HG02610 (cell line): Measurements from ENCODE around the gene TMEM92.
"Not testable (repeated sequence)": the region's sequence is repeated elsewhere in the genome, so short reads cannot be mapped to it uniquely, and the experiment has no call there.

Experiments used
- ATAC-seq: cut with Tn5 transposase; IDR thresholded peaks from one replicate; pipeline ENCODE4 v1.9.1; 2021; ENCODE audit warnings: mild to moderate bottlenecking, moderate library complexity; ENCODE audit not compliant: unreplicated experiment

The TMEM92 gene

GRCh38 chr17:50273654-50274040 lies 619 bp upstream of the TMEM92 start:
- no peak for ATAC-seq

- ATAC-seq: no peak
Measured at GRCh38 chr17:50274897-50275221, 593 bp downstream of the TMEM92 start.

GRCh38 chr17:50275279-50275678 lies 1.0 kb downstream of the TMEM92 start:
- ATAC-seq: no peak

- no peak for ATAC-seq
Measured at GRCh38 chr17:50276588-50277356, 2.5 kb downstream of the TMEM92 start.

DNA sequence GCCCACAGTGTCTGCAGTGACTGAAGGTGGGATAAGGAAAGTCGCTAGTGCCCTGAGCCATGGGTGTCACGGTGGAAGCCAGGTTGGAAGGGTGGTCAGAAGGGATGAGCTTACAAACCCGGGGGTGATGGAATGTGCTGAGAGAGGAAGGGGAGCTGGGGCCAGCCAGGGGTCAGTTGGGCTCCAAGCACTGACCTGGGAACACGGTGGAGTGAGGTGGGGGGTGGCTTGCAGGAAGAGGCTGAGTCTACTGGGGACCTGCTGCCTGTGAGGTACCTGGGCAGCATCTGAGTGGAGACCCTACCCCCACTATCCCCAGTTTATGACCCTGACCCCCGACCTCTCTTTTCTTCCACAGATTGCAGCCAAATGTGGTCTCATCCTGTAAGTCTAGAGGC lies 3.1 kb downstream of the TMEM92 start:
- ATAC-seq: no peak

DNA sequence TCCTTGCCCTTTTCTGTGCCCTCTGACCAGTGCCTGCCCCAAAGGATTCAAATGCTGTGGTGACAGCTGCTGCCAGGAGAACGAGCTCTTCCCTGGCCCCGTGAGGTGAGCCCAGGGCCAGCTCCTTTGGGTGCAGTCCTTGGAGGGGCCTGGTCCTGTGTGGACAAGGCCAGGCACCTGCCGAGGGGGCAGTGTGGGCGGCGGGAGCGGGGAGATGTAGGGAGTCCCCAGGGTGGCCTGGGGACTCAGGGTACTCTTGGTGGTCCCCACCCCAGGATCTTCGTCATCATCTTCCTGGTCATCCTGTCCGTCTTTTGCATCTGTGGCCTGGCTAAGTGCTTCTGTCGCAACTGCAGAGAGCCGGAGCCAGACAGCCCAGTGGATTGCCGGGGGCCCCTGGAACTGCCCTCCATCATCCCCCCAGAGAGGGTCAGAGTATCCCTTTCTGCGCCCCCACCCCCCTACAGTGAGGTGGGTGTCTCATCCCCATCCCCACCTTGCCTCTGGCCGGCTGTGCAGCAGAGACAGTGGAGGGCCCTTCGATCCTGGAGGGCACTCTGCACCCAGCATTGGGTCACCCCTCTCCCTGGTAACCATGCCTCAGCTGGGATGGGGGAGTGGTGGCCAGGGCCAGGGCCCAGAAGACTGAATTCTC lies 4.4 kb downstream of the TMEM92 start:
- ATAC-seq: no peak

GRCh38 chr17:50279181-50279526 lies 4.9 kb downstream of the TMEM92 start:
- ATAC-seq: no peak

- ATAC-seq: no peak
Measured at GRCh38 chr17:50279639-50280038, 5.4 kb downstream of the TMEM92 start.

DNA sequence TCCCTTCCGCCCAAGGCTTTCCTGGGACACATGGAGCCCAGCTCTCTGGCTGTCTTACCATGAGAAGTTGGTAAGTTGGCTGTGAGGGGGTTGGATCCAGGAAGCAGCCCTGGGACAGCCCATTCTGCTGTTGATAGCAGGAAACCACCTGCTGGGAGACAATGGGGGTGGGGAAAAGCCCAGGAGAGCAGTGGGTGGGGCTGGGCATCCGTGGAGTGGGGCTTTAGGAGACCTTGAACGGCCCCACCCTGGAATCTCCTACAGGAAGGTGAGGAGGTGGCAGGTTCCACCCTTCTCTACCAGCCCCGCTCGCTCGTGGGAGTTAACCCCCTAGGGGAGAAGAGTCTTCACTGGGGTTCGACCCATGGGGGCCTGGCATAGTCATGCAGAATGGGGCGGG lies 5.8 kb downstream of the TMEM92 start:
- ATAC-seq: no peak

DNA sequence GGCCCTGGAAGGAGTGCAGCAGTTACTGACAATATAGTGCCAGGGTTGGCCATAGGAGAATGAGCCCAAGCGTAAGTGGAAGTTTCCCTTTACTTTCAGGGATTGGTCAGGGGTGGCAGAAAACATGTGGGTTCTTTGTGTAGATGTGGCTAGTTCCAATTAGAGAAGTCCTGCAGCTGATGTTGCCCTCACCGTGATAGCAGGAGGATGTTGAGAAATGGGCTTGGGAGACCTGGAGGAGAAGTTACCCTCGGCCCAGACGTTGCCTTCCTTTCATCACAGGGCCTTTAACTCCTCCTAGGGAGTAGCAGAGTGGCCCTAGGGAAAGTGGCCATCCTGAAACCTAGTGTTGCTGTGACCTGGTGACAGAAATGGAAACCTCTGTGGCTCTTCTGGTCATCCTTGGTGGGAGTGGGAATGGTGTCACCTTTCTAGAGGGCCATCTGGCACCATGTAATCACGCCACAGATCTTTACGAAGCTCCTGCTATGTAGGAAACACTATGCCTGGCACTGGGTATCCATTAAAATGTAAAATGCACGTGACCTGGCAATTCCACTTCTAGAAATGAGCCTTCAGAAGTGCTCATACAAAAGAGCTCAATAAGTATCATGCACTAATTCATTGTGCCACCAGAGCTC lies 6.7 kb downstream of the TMEM92 start:
- ATAC-seq: no peak

GRCh38 chr17:50281739-50282401 lies 7.6 kb downstream of the TMEM92 start:
- ATAC-seq: no peak

DNA sequence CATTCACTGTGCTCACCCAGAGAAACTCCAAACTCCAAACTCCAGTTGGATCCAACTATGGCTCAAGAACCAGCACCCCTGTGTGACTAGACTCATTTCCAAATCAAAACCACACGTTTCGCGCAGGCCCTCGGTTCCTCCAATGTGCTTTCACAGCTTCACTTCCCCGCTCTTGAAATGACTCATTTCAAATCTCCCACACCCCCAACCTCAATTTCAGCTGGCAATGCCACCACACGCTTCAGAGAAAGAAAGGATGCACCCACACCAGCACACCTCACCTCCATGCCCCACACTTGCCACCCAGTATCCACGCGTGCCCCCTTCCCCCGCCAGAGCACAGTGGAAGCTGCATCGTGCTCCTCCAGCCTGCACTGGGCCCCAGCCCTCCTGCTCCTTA lies 9.0 kb downstream of the TMEM92 start:
- ATAC-seq: no peak

- no peak for ATAC-seq
Measured at GRCh38 chr17:50283714-50284113, 9.4 kb downstream of the TMEM92 start.

DNA sequence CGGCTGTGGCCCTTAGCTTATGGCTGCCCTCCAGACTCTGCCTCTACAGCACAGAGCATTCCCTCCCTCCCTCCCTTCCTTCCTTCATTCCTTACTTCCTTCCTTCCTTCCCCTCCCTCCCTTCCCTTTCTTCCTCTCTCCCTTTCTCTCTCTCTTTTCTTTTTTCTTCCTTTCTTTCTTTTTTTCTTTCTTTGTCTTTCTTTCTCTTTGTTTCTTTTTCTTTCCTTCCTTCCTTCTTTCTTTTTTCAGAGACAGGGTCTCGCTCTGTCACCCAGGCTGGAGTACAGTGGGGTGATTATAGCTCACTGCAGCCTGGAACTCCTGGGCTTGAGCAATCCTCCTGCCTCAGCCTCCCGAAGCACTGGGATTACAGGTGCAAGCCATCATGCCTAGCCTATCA lies 11.7 kb downstream of the TMEM92 start:
- no peak for ATAC-seq

DNA sequence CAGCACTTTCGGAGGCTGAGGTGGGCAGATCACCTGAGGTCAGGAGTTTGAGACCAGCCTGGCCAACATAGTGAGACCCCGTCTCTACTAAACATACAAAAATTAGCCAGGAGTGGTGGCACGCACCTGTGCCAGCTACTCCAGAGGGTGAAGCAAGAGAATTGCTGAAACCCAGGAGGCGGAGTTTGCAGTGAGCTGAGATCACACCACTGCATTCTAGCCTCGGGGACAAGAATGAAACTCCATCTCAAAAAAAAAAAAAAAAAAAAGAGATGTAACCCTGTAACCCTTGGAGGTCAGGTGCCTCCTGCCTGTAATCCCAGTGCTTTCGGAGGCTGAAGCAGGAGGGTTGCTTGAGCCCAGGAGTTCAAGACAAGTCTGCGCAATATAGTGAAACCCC lies 13.0 kb downstream of the TMEM92 start:
- not testable (repeated sequence) for ATAC-seq

GRCh38 chr17:50288306-50288705 lies 14.0 kb downstream of the TMEM92 start:
- no peak for ATAC-seq

DNA sequence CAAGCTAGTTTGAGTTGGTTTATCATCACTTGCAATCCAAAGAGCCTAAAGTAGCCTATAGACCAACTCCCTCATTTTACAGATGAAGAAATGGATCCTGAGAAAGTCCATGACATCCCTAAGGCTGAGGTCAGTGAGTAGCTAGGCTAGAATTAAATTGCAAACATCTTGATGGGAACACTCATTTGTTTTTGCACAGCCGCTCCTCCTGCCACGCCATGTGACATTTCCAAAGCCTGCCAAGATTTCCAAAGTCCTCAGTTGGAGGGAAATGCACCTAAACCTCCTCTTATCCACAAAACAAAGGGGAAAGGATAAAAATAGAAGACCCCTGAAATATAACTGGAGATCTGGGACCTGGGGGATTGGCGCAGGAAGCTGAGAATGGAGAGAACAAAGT lies 15.0 kb downstream of the TMEM92 start:
- no peak for ATAC-seq

GRCh38 chr17:50289991-50290702 lies 15.9 kb downstream of the TMEM92 start:
- ATAC-seq: peak; percentile 63

DNA sequence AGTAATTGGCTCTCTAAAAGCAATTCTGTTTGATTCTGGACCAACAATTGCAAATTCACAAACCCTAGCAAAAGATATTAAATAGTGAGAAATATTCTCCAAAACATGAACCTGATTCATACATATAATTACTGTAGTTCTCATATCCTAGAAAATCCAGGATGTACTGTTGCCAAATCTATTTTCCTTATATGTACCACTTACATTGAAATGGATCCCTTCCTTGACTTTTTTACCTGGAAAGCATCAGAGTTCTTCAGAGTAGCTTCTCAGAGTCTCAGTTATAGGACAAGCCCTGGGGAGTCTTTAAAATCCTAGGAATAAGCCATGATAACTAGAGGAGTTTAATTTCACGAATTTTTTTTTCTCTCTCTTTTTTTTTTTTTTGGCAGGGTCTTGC lies 16.7 kb downstream of the TMEM92 start:
- no peak for ATAC-seq

DNA sequence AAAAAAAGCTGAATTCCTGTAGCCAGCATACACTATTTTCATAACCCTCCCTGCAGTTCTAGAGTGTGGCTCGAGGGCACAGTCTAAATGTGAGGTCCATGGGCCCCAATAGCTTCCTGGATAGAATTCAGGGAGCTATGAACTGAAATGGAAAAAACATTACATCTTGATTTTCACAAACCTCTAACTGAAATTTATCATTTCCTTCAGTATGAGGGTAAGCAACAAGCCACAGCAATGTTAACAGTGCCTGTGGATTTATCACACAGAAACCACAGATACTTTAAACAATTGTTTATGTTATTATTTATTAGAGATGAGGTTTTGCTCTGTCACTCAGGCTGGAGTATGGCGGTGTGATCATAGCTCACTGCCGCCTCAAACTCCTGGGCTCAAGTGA lies 18.2 kb downstream of the TMEM92 start:
- no peak for ATAC-seq

DNA sequence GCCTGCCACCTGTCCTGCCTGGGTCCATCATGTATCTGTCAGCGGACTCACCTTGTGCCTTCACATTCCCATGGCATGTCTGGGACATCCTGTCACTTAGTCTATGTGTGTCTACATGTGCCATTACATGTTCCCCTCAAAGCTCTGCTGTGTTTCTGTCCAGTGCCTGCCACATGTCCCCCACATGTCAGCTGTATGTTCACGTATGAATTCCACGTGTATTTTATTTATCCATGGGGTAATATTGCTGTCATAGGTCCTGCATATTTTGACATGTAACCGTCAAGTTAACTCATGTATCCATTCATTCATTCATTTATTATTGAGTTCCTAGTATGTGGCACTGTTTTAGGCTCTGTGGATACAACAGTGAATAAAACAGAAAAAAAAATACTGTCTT lies 20.8 kb downstream of the TMEM92 start:
- ATAC-seq: no peak
